Activated naive CD4-positive, alpha-beta T cell treated with anti-CD3 and anti-CD28 coated beads, Interleukin-2, amount 50 U/mL, for 72 hours (primary cell): Measurements from ENCODE around the gene ZNF638. TPM values are rescaled to one million over a fixed set of nuclear protein-coding genes. Genes with fewer than 3 reads are reported as not detected.
"Not testable (repeated sequence)": the region's sequence is repeated elsewhere in the genome, so short reads cannot be mapped to it uniquely, and the experiment has no call there.

ENCODE experiments used
- ATAC-seq, 2 donors: fragments of 150-1000 bp; cut with Tn5 transposase; 2 replicates each; pipeline ENCODE4 v1.10.0; 2021; ENCODE audit warnings: mild to moderate bottlenecking in 2 of 2, moderate library complexity in 2 of 2
- DNase-seq, 2 donors: peaks; one replicate each; pipeline ENCODE4 v3.0.0; 2021 to 2022; ENCODE audit warnings: low spot score in 2 of 2
- H3K27ac Mint-ChIP-seq, 2 donors: one replicate each; pipeline ENCODE4 v1.8.0; 2022; ENCODE audit warnings: mild to moderate bottlenecking in 2 of 2, mixed read lengths in 2 of 2
- H3K36me3 Mint-ChIP-seq, 2 donors: one replicate each; pipeline ENCODE4 v1.8.0; 2022; ENCODE audit warnings: mixed read lengths in 2 of 2
- H3K9me3 Mint-ChIP-seq, 2 donors: one replicate each; pipeline ENCODE4 v1.8.0; 2022; ENCODE audit warnings: mixed read lengths in 2 of 2
- total RNA-seq, 2 donors: library from RNA; stranded (reverse); gene quantifications; one replicate each; pipeline ENCODE4 v1.2.3, GENCODE V29; 2022

ZNF638 gene
- 100 to 1,000 TPM; 111 to 126 TPM for total RNA-seq

- Mint-ChIP-seq H3K27ac (peak within 1 kb of the TSS; percentile 96 to 99), H3K36me3 (peaks cover 26 to 27% of the 10 kb centered on the region in 2 donors), H3K9me3 (no peaks in the 10 kb centered on the region)
- ATAC-seq (peak; percentile 97 to 99), DNase-seq (peak; percentile 92 to 93)
These were observed at the start of gene ZNF638 for GRCh38 chr2:71331581-71332434. Gene ZNF638, plus strand, starts transcription at chr2:71331782. Its CDS starts 17,173 bp downstream, at chr2:71348955.

- ATAC-seq (no peak), DNase-seq (no peak)
- Mint-ChIP-seq H3K36me3 (peaks cover 0 to 7% of the 10 kb centered on the region in 2 donors), H3K9me3 (no peaks in the 10 kb centered on the region), H3K27ac (no peak overlapping the region)
These were observed 49.6 kb upstream of the ZNF638 start for GRCh38 chr2:71281950-71282349.

- H3K9me3 Mint-ChIP-seq = no peaks in the 10 kb centered on the region
- H3K27ac Mint-ChIP-seq = no peak overlapping the region
- ATAC-seq = no peak
- peaks cover 0 to 6% of the 10 kb centered on the region in 2 donors for H3K36me3 Mint-ChIP-seq
- no peak for DNase-seq
These were observed 49.1 kb upstream of the ZNF638 start for GRCh38 chr2:71282493-71282892.

- ATAC-seq (no peak), DNase-seq (no peak)
- H3K9me3 Mint-ChIP-seq = no peaks in the 10 kb centered on the region
- H3K36me3 Mint-ChIP-seq = no peaks in the 10 kb centered on the region
- H3K27ac Mint-ChIP-seq = no peak overlapping the region
These were observed 48.5 kb upstream of the ZNF638 start for GRCh38 chr2:71283131-71283530.

GRCh38 chr2:71285706-71286105 is 45.9 kb upstream of the ZNF638 start:
- Mint-ChIP-seq H3K36me3 (no peaks in the 10 kb centered on the region), H3K27ac (no peak overlapping the region), H3K9me3 (no peaks in the 10 kb centered on the region)
- no peak for DNase-seq
- ATAC-seq = no peak

- H3K9me3 Mint-ChIP-seq = no peaks in the 10 kb centered on the region
- DNase-seq = no peak
- H3K36me3 Mint-ChIP-seq = no peaks in the 10 kb centered on the region
- H3K27ac Mint-ChIP-seq = no peak overlapping the region
- ATAC-seq = no peak
These were observed 40.2 kb upstream of the ZNF638 start for GRCh38 chr2:71291398-71291797.

GRCh38 chr2:71292159-71292558 is 39.4 kb upstream of the ZNF638 start:
- no peaks in the 10 kb centered on the region for H3K36me3 Mint-ChIP-seq
- H3K9me3 Mint-ChIP-seq = no peaks in the 10 kb centered on the region
- no peak for DNase-seq
- no peak overlapping the region for H3K27ac Mint-ChIP-seq
- no peak for ATAC-seq

GRCh38 chr2:71298914-71299313 is 32.7 kb upstream of the ZNF638 start:
- no peak for ATAC-seq
- no peak for DNase-seq
- Mint-ChIP-seq H3K9me3 (no peaks in the 10 kb centered on the region), H3K27ac (no peak overlapping the region), H3K36me3 (no peaks in the 10 kb centered on the region)

- H3K27ac Mint-ChIP-seq = no peak overlapping the region
- peak in 1 of 2 donors; percentile 9 for DNase-seq
- H3K9me3 Mint-ChIP-seq = no peaks in the 10 kb centered on the region
- H3K36me3 Mint-ChIP-seq = no peaks in the 10 kb centered on the region
- ATAC-seq = no peak
These were observed 32.1 kb upstream of the ZNF638 start for GRCh38 chr2:71299507-71299906.

GRCh38 chr2:71303849-71304248 is 27.7 kb upstream of the ZNF638 start:
- Mint-ChIP-seq H3K27ac (no peak overlapping the region), H3K9me3 (no peaks in the 10 kb centered on the region), H3K36me3 (no peaks in the 10 kb centered on the region)
- ATAC-seq = no peak
- no peak for DNase-seq

GRCh38 chr2:71306762-71307161 is 24.8 kb upstream of the ZNF638 start:
- no peak overlapping the region for H3K27ac Mint-ChIP-seq
- DNase-seq (no peak), ATAC-seq (no peak)
- H3K36me3 Mint-ChIP-seq = no peaks in the 10 kb centered on the region
- H3K9me3 Mint-ChIP-seq = no peaks in the 10 kb centered on the region

- H3K36me3 Mint-ChIP-seq = peaks cover 9 to 11% of the 10 kb centered on the region in 2 donors
- DNase-seq (no peak), ATAC-seq (no peak)
- peaks cover 0 to 7% of the 10 kb centered on the region in 2 donors for H3K9me3 Mint-ChIP-seq
- H3K27ac Mint-ChIP-seq = no peak overlapping the region
These were observed 18.4 kb upstream of the ZNF638 start for GRCh38 chr2:71313016-71313766.

- H3K36me3 Mint-ChIP-seq = peaks cover 37 to 42% of the 10 kb centered on the region in 2 donors
- peaks cover 25 to 27% of the 10 kb centered on the region in 2 donors for H3K9me3 Mint-ChIP-seq
- H3K27ac Mint-ChIP-seq = no peak overlapping the region
- DNase-seq (no peak), ATAC-seq (no peak)
These were observed 14.5 kb upstream of the ZNF638 start for GRCh38 chr2:71317060-71317459.

GRCh38 chr2:71317900-71318299 is 13.7 kb upstream of the ZNF638 start:
- ATAC-seq, H3K27ac Mint-ChIP-seq, DNase-seq: not testable (repeated sequence)
- H3K36me3 Mint-ChIP-seq = peaks cover 44 to 50% of the 10 kb centered on the region in 2 donors
- peaks cover 30 to 34% of the 10 kb centered on the region in 2 donors for H3K9me3 Mint-ChIP-seq

GRCh38 chr2:71323386-71323785 is 8.2 kb upstream of the ZNF638 start:
- ATAC-seq (no peak), DNase-seq (no peak)
- H3K9me3 Mint-ChIP-seq = peaks cover 24 to 39% of the 10 kb centered on the region in 2 donors
- peaks cover 36 to 39% of the 10 kb centered on the region in 2 donors for H3K36me3 Mint-ChIP-seq
- no peak overlapping the region for H3K27ac Mint-ChIP-seq

GRCh38 chr2:71326968-71327367 is 4.6 kb upstream of the ZNF638 start:
- peaks cover 7 to 14% of the 10 kb centered on the region in 2 donors for H3K9me3 Mint-ChIP-seq
- no peak overlapping the region for H3K27ac Mint-ChIP-seq
- ATAC-seq (no peak), DNase-seq (no peak)
- H3K36me3 Mint-ChIP-seq = peaks cover 15 to 16% of the 10 kb centered on the region in 2 donors

- H3K36me3 Mint-ChIP-seq = peaks cover 15 to 17% of the 10 kb centered on the region in 2 donors
- no peak overlapping the region for H3K27ac Mint-ChIP-seq
- DNase-seq (no peak), ATAC-seq (no peak)
- H3K9me3 Mint-ChIP-seq = peaks cover under 1 to 6% of the 10 kb centered on the region in 2 donors
These were observed 3.7 kb upstream of the ZNF638 start for GRCh38 chr2:71327916-71328315.
